T-helper 22 cell (primary cell): ENCODE measurements around the gene KIF26B.
"Not testable (repeated sequence)": the region's sequence is repeated elsewhere in the genome, so short reads cannot be mapped to it uniquely, and the experiment has no call there.

Source experiments
- DNase-seq: peaks from one replicate; pipeline ENCODE4 v3.0.0-alpha.2; 2020; ENCODE audit warnings: low read depth

KIF26B gene

GRCh38 chr1:245323765-245324164, 169.0 kb downstream of the KIF26B start:
- not testable (repeated sequence) for DNase-seq

- DNase-seq: no peak
Observed at GRCh38 chr1:245325922-245326795, 171.4 kb downstream of the KIF26B start.

GRCh38 chr1:245327360-245327759, 172.6 kb downstream of the KIF26B start:
- DNase-seq: no peak

GRCh38 chr1:245327842-245328241, 173.1 kb downstream of the KIF26B start:
- DNase-seq: no peak

GRCh38 chr1:245330951-245331350, 176.2 kb downstream of the KIF26B start:
- DNase-seq: no peak

DNA sequence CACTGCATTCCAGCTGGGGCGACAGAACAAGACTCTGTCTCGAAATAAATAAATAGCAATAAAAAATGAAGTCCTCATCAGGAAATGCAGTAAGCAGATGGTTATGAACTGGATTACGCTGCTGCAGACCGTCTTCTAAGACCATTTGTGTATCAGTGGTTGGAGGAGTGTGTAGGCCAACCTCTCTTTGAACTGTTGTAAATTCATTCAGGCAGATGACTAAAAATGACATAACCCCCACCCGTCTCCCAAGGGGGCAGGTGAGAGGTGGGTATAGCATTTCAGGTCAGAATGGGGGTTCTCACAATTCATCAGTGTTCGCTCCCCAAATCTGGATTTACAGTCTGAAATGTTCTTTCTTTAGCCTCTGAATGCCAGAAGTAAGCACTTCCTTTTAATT, 177.3 kb downstream of the KIF26B start:
- DNase-seq: no peak

- DNase-seq: no peak
Observed at GRCh38 chr1:245332513-245332912, 177.7 kb downstream of the KIF26B start.

DNA sequence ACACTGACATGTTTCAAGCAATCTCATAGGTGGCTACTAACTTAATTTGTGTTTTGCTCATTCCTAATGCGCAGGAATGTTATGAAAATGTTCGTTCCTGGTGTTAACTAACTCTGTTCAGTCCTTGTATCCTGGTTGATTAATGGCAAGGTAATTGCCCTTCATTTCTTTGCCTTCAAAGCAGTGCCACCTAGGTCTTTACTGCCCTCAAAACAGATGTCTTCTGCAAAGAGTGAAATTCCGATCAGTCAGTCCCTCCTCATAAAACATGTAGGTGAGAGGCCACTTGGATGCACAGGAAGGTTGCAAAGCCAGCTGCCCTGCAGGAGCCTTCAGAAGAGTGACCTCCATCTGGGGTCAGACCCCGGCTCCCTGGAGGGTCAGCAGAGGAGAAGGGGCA, 179.4 kb downstream of the KIF26B start:
- no peak for DNase-seq

DNA sequence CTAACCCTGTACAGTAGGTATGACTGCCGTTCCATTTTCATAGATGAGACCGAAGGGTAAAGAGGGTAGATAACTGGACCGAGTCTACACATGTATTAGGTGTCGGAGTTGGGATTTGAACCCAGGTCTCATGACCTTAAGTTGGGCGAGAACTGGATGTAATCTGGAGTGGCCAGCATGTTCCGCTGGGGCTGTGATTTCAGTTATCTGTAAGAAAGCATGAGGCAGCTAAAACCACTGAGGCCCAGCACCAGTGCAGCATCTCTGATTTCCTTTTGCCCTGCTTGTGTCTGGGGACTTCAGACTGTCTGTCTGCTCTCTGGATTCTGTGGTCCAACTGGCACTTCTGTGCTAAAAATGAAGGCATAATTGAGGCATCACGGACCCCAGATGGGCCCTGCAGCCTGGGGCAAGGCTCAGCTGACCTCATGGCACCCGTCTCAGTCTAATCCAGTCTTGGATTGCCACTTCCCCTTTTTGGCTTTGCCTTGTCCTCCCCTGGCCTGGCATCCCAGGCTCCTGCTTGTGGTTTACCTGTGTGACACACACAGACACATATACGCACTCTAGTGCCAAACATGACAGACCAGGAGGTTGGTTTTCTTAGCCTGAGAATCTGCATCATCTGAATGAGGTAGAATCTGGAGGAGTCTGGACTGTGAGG, 180.2 kb downstream of the KIF26B start:
- DNase-seq: no peak

DNA sequence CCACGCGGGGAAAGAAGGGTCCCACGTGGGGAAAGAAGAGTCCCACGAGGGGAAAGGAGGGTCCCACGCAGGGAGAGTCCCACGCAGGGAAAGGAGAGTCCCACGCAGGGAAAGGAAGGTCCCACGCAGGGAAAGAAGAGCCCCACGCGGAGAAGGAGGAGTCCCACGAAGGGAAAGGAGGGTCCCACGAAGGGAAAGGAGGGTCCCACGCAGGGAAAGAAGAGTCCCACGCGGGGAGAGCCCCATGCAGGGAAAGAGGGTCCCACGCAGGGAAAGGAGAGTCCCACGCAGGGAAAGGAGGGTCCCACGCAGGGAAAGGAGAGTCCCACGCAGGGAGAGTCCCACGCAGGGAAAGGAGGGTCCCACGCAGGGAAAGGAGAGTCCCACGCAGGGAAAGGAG, 180.9 kb downstream of the KIF26B start:
- not testable (repeated sequence) for DNase-seq

- DNase-seq: no peak
Observed at GRCh38 chr1:245336149-245336983, 181.6 kb downstream of the KIF26B start.

- not testable (repeated sequence) for DNase-seq
Observed at GRCh38 chr1:245336984-245337355, 182.2 kb downstream of the KIF26B start.

DNA sequence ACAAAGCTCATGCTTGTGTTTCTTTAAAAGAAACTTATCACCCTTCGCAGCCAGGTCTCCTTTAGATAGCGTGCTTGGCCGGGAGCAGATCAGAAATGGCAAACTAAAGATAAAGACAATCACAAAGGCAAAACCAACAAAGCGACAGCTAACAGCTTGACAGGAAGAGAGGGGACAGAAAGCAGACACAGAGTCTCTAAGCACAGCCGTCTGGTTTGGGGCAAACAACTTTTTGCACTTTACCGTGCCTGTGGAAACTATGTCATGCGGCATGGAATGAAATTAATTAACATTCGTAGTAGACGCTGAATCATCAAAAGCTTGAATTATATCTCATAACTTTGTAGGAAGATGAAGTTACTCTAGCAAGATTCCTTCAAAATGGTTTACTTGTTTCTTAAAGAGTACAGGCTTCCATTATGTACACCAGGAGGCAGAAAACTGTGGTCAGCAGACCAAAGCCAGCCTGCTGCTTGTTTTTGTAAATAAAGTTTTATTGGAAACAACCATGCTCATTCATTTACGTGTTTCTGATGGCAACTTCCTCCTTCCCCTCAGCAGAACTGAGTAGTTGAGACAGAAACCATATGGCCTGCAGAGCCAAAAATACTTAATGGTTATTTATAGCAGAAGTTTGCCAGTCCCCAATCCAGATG, 183.2 kb downstream of the KIF26B start:
- no peak for DNase-seq

DNA sequence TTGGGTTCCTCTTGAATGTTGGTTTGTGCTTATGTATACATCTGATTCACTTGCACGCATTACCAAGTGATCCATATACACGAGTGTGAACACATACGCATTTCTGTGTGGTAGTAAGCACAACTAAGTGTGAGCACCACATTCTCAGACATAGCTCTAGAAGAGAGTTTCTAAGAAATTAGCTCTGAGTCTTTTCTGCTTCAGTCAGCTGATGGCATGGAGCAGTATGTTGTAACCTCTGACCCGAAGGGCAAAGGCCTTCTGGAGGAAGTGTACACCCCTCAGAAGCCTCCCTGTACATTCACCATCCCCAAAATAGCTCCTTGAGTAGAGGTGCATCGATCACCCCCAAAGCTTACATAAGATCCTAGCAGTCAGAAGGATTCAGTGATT, 183.7 kb downstream of the KIF26B start:
- DNase-seq: no peak

GRCh38 chr1:245341743-245342142, 187.0 kb downstream of the KIF26B start:
- DNase-seq: no peak

DNA sequence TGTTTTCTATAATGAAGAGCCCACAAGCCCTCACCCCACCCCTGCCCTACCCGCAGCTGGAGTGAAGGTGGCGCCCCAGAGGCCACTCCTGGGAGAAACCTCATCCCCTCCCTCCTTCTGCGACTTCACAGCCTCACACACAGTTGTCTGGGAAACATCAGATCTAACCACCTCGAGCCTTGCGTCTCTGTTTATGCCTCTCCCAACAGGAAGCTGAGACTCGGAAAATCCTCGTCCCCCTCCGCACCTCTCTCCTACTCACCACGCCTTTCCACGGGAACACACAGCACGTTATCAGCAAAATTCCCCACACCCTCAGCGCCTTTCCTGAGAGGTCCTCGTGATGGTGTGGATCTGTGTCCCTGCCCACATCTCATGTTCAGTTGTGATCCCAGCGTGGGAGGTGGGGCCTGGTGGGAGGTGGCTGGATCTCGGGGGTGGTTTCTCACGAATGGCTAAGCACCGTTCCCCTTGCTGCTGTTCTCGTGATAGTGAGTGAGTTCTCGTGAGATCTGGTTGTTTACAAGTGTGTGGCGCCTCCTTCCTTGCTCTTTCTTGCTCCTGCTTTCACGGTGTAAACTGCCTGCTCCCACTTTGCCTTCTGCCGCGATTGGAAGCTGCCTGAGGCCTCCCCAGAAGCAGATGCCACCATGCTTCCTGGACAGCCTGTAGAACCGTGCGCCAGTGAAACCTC, 190.6 kb downstream of the KIF26B start:
- DNase-seq: no peak

GRCh38 chr1:245348626-245349025, 193.8 kb downstream of the KIF26B start:
- DNase-seq: no peak

GRCh38 chr1:245353411-245353810, 198.6 kb downstream of the KIF26B start:
- no peak for DNase-seq

DNA sequence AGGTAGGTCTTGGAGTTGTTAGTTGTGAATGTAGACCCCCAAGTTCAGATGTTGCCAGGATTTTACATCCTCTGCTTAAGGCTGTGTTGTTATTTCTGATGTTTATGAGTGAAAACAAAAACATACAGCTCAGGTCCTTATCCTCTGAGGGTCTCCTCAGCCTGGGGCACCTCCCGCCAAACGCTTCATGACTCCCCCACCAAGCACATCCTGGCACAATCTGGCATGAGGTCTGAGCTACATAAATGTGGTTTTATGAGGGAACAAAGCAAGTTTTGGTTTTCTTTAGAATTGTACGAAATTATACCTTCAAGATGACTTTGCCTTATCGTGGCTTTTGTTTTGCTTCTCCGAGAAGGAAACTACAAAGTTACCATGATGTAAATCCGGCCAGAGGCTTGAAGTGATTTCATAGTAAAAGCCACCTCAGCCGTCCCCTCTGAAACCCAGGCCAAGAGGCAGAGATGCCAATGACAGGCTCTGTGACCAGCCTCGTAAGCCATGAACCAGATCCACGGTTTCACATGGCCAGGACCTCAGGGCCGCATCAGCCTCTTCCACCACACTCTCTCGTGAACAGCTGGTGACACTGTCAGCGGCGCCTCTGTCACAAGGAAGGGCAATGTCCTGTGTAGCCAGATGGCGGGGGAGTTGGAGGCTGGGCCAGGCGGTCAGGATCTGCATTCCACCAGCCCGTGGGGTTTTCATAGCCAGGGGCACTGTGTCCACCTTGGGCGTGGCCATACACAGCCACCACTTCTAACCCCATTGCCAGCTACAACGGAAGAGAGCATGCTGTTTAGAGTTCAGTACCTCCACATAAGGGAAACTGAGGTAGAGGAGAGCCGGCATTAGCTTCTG, 199.4 kb downstream of the KIF26B start:
- no peak for DNase-seq

DNA sequence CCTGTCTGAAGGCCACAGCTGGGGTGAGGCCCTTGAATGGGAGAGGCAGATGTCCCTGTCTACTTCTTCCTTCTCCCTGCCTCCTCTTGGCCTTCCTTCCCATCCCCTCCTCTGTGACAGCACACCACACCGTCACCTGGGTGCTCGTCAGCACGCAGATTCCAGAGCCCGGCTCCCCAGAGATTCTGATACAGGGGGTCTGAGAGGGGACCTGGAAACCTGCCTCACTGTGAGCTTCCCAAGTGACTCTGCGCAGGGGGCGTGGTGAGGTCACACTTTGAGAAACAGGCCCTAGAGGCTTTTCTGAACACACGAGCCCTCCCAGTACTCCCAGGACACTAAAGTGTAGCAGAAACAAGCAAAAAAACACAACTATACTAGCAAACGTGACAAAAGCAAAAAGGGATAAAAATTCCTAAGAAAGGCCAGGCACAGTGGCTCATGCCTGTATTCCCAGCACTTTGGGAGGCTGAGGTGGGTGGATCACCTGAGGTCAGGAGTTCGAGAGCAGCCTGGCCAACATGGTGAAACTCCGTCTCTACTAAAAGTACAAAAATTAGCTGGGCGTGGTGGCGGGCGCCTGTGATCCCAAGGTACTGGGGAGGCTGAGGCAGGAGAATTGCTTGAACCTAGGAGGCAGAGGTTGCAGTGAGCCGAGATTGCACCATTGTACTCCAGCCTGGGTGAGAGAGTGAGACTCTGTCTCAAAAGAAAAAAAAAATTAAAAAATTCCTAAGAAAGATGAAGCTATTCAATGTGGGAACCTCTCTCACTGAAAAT, 201.3 kb downstream of the KIF26B start:
- not testable (repeated sequence) for DNase-seq
